Transverse colon (tissue), 4 donors: ENCODE results near the gene MAP3K8. TPM values are rescaled to one million over a fixed set of nuclear protein-coding genes. Genes with fewer than 3 reads are reported as not detected.

ENCODE experiments used
- DNase-seq: peaks from one replicate; pipeline ENCODE4 v3.0.0-alpha.2; 2019
- H3K27ac ChIP-seq, 4 donors: fragments of 200-600 bp; sonication (generic); 2 replicates each; pipeline ENCODE4 v1.5.1; 2016 to 2018; ENCODE audit warnings: inconsistent platforms in 4 of 4
- H3K27me3 ChIP-seq: fragments of 200-600 bp; sonication (generic); 2 replicates; pipeline ENCODE4 v1.5.1; 2017; ENCODE audit warnings: inconsistent platforms
- H3K36me3 ChIP-seq, 4 donors: fragments of 200-600 bp; sonication (generic); 2 replicates each; pipeline ENCODE4 v1.5.1; 2017 to 2019; ENCODE audit warnings: inconsistent platforms in 4 of 4
- H3K4me1 ChIP-seq, 4 donors: fragments of 200-600 bp; sonication (generic); 2 replicates each; pipeline ENCODE4 v1.5.1; 2017 to 2020; ENCODE audit warnings: inconsistent platforms in 4 of 4
- H3K4me3 ChIP-seq, 4 donors: fragments of 200-600 bp; sonication (generic); 1 replicate in 1 of 4; 2 replicates in 3 of 4; pipeline versions ENCODE4 v1.5.1 to v1.6.1; 2017 to 2019; ENCODE audit warnings: inconsistent platforms in 4 of 4
- H3K9me3 ChIP-seq, 2 donors: fragments of 200-600 bp; sonication (generic); 2 replicates each; pipeline ENCODE4 v1.5.1; 2017 to 2019; ENCODE audit warnings: inconsistent platforms in 2 of 2
- CTCF ChIP-seq, 5 experiments: fragments of 200-600 bp in 3 of 5; fragments of 450-650 bp in 2 of 5; sonication (generic) in 3 of 5; IDR thresholded peaks; 1 replicate in 2 of 5; 2 replicates in 3 of 5; pipeline ENCODE4 v1.5.1; 2016 to 2017; ENCODE audit warnings: antibody characterized with exemption in 5 of 5, inconsistent platforms in 3 of 5, mild to moderate bottlenecking in 2 of 5, moderate library complexity in 1 of 5
- EP300 ChIP-seq: sonication (generic); formaldehyde crosslinking; IDR thresholded peaks from one replicate; pipeline ENCODE4 v1.6.1; 2017; ENCODE audit warnings: antibody characterized with exemption, low read depth
- POLR2A ChIP-seq: fragments of 450-650 bp; IDR thresholded peaks from one replicate; pipeline ENCODE4 v1.6.1; 2016; ENCODE audit warnings: antibody characterized with exemption, mild to moderate bottlenecking, moderate library complexity
- POLR2AphosphoS5 ChIP-seq, 3 donors: sonication (generic); formaldehyde crosslinking; IDR thresholded peaks; one replicate each; pipeline ENCODE4 v1.6.1; 2016; ENCODE audit warnings: antibody characterized with exemption in 3 of 3
- WGBS, 2 donors: methylation state at CpG; one replicate each; pipeline ENCODE4 v1.1.5; 2018; ENCODE audit warnings: low coverage in 1 of 2; 5-methylcytosine and 5-hydroxymethylcytosine counted together
- in situ Hi-C, 4 donors: fragments of 200-750 bp; cut with MboI; loops; one replicate each; pipeline versions ENCODE4 v1.15.0 to v1.15.1; 2017; ENCODE audit warnings: low sequenced_read_pairs in 3 of 4, low pct_ligation_motif_present in 1 of 4, low pct_unique_long_range_greater_than_20kb in 1 of 4
- intact Hi-C: fragments of 100-400 bp; cut with DNase I; formaldehyde crosslinking; loops from one replicate; pipeline ENCODE4 v1.15.1; 2023; ENCODE audit warnings: low total_unique reads
- total RNA-seq, 4 donors: library from RNA; depleted of rRNA; stranded (reverse); fragments of >200 nt; gene quantifications; one replicate each; pipeline ENCODE4 v1.1.0, GENCODE V29; 2016

MAP3K8 gene
- total RNA-seq, 4 donors from 2014 or later, result 2.2 to 26.7 (median 11.8) TPM

GRCh38 chr10:30442019-30442606 lies 8.1 kb downstream of the MAP3K8 start:
- TF ChIP-seq EP300 (no peak), POLR2AphosphoS5 (IDR thresholded peaks at IDR 0.05) (peak in 1 of 3 donors; percentile 7), POLR2A (no peak)
- H3K27ac ChIP-seq, result peak overlapping the region in 2 of 4 donors; percentile 3 to 7
- no peak overlapping the region for H3K4me3 ChIP-seq
- intact Hi-C loops, result no loop called here
- DNase-seq, result no peak
- no peaks in the 10 kb centered on the region for H3K9me3 ChIP-seq
- H3K27me3 ChIP-seq, result no peaks in the 10 kb centered on the region
- peaks cover 11 to 37% (median 16%) of the 10 kb centered on the region in 4 donors for H3K4me1 ChIP-seq
- WGBS, 2 donors, result 56 to 77% methylated on average over 2 to 4 of the region's 4 CpGs
- in situ Hi-C loops, result no loop called here
- peaks cover 0 to 4% (median 0%) of the 10 kb centered on the region in 4 donors for H3K36me3 ChIP-seq

- H3K4me3 ChIP-seq, result no peak overlapping the region
- 80 to 90% methylated on average over 1 to 3 of the region's 3 CpGs for WGBS, 2 donors
- H3K27ac ChIP-seq, result peak overlapping the region in 1 of 4 donors; percentile 11
- H3K9me3 ChIP-seq, result no peaks in the 10 kb centered on the region
- no peak for TF ChIP-seq CTCF (IDR thresholded peaks at IDR 0.05)
- no peak for TF ChIP-seq POLR2AphosphoS5 (IDR thresholded peaks at IDR 0.05)
- TF ChIP-seq EP300, result no peak
- no peak for TF ChIP-seq POLR2A
- DNase-seq, result no peak
- H3K27me3 ChIP-seq, result no peaks in the 10 kb centered on the region
- intact Hi-C loops (no loop called here), in situ Hi-C loops (no loop called here)
- peaks cover 5 to 28% (median 12%) of the 10 kb centered on the region in 4 donors for H3K4me1 ChIP-seq
- H3K36me3 ChIP-seq, result peaks cover 0 to 11% (median 2%) of the 10 kb centered on the region in 4 donors
Measured at GRCh38 chr10:30443049-30443448, 9.1 kb downstream of the MAP3K8 start.

GRCh38 chr10:30445711-30446110 lies 11.7 kb downstream of the MAP3K8 start:
- Histone ChIP-seq H3K27ac (peak overlapping the region; percentile 15 to 51 (median 41)), H3K9me3 (no peaks in the 10 kb centered on the region), H3K27me3 (no peaks in the 10 kb centered on the region), H3K4me3 (no peak overlapping the region), H3K4me1 (peaks cover 0 to 16% (median 5%) of the 10 kb centered on the region in 4 donors), H3K36me3 (peaks cover 0 to 30% (median 8%) of the 10 kb centered on the region in 4 donors)
- WGBS, 2 donors, result 30 to 52% methylated on average over 2 of the region's 2 CpGs
- in situ Hi-C loops (no loop called here), intact Hi-C loops (no loop called here)
- no peak for TF ChIP-seq CTCF (IDR thresholded peaks at IDR 0.05)
- no peak for DNase-seq

DNA sequence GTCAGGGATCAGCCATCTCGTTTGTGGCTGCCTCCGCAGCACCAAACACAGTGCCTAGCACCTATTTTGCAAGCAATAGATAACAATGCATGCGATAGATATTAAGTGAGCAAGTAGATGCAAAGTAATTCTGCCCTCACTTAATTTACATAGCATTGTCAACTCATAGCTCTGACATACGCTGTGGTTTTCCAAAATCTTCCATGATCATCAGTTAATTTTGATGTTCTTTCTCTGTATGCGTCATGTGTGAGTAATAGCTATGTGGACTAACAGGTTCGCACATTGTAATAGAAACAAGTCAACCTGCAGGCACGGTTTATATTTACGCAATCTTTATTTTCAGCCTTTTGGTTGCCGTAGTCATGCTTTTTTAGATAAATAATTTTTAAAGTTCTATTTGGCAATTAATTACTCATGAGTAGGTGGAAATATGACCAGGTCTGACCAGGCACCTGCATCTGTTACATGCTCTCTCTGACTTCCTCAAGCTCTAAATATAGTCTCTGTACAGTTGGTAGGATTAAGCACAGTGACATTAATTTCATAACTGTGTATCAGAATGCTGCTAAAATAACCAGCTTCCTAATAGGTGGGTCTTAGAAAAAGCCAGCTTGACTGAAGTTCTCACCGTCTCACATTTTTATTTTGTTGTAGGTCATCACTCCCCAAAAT lies 13.3 kb downstream of the MAP3K8 start:
- WGBS, 2 donors, result 82 to 90% methylated on average over 8 to 10 of the region's 10 CpGs
- in situ Hi-C loops, result no loop called here
- H3K4me3 ChIP-seq, result no peak overlapping the region
- no peaks in the 10 kb centered on the region for H3K27me3 ChIP-seq
- H3K4me1 ChIP-seq, result peaks cover 0 to 16% (median 3%) of the 10 kb centered on the region in 4 donors
- no peak for TF ChIP-seq EP300
- TF ChIP-seq POLR2AphosphoS5 (IDR thresholded peaks at IDR 0.05), result no peak
- TF ChIP-seq POLR2A, result no peak
- TF ChIP-seq CTCF (IDR thresholded peaks at IDR 0.05), result no peak
- DNase-seq, result no peak
- H3K9me3 ChIP-seq, result no peaks in the 10 kb centered on the region
- H3K36me3 ChIP-seq, result peaks cover 0 to 30% (median 11%) of the 10 kb centered on the region in 4 donors
- H3K27ac ChIP-seq, result no peak overlapping the region
- intact Hi-C loops, result no loop called here
